DOHH2 (cell line): ENCODE results near the gene FBN1.

Source experiments
- CTCF ChIP-seq: fragments of 200-600 bp; sonication (generic); IDR thresholded peaks from one replicate; pipeline ENCODE4 v1.5.1; 2014; ENCODE audit warnings: antibody characterized with exemption, mild to moderate bottlenecking, low read depth, low read length; ENCODE audit not compliant: poor library complexity, severe bottlenecking
- EZH2phosphoT487 ChIP-seq: fragments of 200-600 bp; sonication (generic); IDR thresholded peaks from 2 replicates; pipeline ENCODE4 v1.6.1; 2017; ENCODE audit warnings: borderline replicate concordance, mild to moderate bottlenecking, antibody characterized with exemption, low read length, moderate library complexity, mixed read lengths

GRCh38 chr15:48440084-48440483 is 205.4 kb downstream of the FBN1 start:
- TF ChIP-seq CTCF (no peak), EZH2phosphoT487 (no peak)
